ENCODE measurements around the gene MATN1. TPM values are rescaled to one million over a fixed set of nuclear protein-coding genes. Genes with fewer than 3 reads are reported as not detected.

The MATN1 gene
- total and polyA plus RNA-seq, 9 donors: 0.10 to 0.95 (median 0.51) TPM

DNA sequence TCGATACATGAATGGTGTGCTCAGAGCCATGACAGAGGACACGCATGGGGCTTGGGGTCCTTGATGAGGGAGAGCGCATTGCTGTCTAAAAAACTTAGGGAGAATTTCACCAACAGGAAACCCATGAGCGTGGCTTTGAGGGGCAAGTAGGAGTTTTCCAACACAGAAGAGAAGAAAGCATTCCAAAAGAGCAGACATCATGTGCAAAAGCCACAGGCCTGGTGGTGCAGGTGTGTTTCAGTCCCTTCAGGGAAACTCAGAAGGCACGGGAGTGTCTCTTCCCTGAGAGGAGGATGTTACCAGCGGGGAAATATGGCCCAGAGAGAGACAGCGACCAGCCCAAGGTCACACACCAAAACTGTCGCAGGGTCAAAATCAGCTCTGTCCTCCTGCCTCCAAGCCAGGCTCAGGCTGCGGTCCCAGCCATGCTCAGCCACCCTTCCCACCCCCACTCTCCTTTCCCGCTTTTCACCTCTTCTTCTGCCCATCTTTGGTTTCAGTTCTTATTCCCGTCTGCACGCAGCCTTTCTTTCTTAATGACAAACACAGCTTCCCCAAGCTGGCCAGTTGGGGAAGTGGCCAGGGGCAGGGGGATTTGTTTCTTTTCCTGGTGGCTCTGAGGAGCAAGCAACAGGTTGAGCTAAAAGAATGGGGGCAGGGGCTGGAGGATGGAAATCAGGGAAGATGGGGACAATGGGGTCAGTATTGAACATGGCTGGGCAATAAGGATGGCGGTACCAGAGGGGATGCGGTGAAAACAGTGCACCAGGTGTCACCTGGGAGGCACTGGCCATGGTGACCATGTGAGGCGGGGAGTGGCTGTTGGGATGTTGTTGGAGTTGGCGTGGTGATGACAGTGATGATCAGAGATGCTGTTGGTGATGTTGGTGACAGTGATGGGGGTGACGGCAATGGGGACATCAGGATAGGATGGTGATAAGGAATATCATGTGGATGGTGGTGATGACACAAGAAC is 23.9 kb upstream of the MATN1 start:
- TF ChIP-seq, protein P1, sequence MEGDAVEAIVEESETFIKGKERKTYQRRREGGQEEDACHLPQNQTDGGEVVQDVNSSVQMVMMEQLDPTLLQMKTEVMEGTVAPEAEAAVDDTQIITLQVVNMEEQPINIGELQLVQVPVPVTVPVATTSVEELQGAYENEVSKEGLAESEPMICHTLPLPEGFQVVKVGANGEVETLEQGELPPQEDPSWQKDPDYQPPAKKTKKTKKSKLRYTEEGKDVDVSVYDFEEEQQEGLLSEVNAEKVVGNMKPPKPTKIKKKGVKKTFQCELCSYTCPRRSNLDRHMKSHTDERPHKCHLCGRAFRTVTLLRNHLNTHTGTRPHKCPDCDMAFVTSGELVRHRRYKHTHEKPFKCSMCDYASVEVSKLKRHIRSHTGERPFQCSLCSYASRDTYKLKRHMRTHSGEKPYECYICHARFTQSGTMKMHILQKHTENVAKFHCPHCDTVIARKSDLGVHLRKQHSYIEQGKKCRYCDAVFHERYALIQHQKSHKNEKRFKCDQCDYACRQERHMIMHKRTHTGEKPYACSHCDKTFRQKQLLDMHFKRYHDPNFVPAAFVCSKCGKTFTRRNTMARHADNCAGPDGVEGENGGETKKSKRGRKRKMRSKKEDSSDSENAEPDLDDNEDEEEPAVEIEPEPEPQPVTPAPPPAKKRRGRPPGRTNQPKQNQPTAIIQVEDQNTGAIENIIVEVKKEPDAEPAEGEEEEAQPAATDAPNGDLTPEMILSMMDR (IDR thresholded peaks at IDR 0.05): no peak
- TF ChIP-seq POLR2A (IDR thresholded peaks at IDR 0.05): no peak
- TF ChIP-seq EP300 (IDR thresholded peaks at IDR 0.05): no peak
- Histone ChIP-seq H3K4me1 (ENCODE audit: insufficient read depth) (no peaks in the 10 kb centered on the region), H3K9me3 (no peaks in the 10 kb centered on the region), H3K36me3 (no peaks in the 10 kb centered on the region), H3K27ac (no peak overlapping the region), H3K27me3 (no peaks in the 10 kb centered on the region), H3K4me3 (no peak overlapping the region)
- no peak for DNase-seq
- intact Hi-C loops (cut with DNase I): no loop called here
- WGBS, 3 donors: 90 to 92% (median 91%) methylated on average over 17 of the region's 17 CpGs

DNA sequence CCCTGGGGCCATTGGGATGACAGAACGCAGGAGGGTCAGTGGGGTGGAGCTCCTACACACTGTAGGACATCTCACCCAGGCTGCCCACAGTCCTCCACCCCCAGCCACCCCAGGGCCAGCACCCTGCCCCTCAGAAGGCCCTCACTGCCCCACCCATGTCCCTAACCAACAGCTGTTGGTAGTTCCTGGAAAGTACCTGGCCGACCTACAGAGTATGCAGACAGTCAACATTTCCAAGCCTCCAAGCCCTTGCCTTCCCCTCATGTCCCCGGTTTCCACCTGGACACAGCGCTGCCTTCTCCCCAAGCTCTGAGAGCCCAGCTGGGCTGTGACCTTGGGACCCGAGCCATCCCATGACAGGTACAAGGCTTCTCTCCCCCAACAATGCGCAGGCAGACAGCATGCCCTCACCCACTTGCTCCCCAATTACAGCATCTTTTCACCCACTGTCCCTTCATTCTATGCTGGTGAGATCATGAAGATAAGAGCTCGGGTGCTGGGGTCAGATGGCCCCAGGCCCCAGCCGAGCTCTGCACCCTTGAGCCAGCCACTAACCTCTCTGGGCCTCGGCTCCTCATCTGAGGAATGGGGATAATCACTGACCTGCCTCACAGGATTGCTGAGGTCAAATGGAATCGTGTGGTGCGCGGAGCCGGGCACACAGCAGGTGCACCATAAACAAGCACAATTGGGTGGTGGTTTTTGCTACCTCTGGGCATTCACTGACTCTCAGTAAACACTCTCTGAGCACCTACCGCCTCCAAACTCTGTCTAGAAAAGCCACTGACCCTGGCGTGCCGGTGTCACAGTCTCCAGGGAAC is 23.0 kb upstream of the MATN1 start:
- WGBS, 3 donors: 77 to 89% (median 83%) methylated on average over 15 to 16 of the region's 16 CpGs
- Histone ChIP-seq H3K27me3 (no peaks in the 10 kb centered on the region), H3K4me1 (ENCODE audit: insufficient read depth) (no peaks in the 10 kb centered on the region), H3K27ac (no peak overlapping the region), H3K36me3 (no peaks in the 10 kb centered on the region), H3K4me3 (no peak overlapping the region), H3K9me3 (no peaks in the 10 kb centered on the region)
- TF ChIP-seq POLR2A (IDR thresholded peaks at IDR 0.05) (no peak), EP300 (IDR thresholded peaks at IDR 0.05) (no peak)
- TF ChIP-seq, protein P1 (IDR thresholded peaks at IDR 0.05): no peak
- intact Hi-C loops (cut with DNase I): no loop called here
- DNase-seq: no peak

DNA sequence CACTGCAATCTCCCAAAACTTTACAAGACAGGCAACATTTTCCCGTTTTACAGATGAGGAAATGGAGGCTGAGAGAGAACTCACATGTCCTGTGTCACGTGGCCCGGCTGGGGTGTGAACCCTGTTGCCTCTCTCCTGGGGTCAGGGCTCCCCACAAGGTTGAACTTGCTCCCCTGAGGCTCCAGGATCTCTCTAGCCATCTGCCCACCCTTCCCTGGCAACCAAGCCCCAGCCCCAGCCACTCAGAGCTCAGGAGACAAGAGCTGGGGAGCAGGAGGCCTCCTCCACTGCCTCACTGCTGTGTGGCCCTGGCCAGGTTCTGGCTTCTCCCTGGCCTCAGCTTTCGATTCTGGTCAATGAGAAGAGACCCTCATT is 22.4 kb upstream of the MATN1 start:
- intact Hi-C loops (cut with DNase I): no loop called here
- H3K27ac ChIP-seq: no peak overlapping the region
- no peaks in the 10 kb centered on the region for H3K36me3 ChIP-seq
- H3K9me3 ChIP-seq: no peaks in the 10 kb centered on the region
- no peaks in the 10 kb centered on the region for H3K4me1 ChIP-seq (ENCODE audit: insufficient read depth)
- DNase-seq: no peak
- TF ChIP-seq POLR2A (IDR thresholded peaks at IDR 0.05): no peak
- no peak for TF ChIP-seq EP300 (IDR thresholded peaks at IDR 0.05)
- TF ChIP-seq, protein P1 (IDR thresholded peaks at IDR 0.05): no peak
- 63 to 78% (median 75%) methylated on average over 4 of the region's 4 CpGs for WGBS, 3 donors
- H3K27me3 ChIP-seq: no peaks in the 10 kb centered on the region
- H3K4me3 ChIP-seq: no peak overlapping the region

DNA sequence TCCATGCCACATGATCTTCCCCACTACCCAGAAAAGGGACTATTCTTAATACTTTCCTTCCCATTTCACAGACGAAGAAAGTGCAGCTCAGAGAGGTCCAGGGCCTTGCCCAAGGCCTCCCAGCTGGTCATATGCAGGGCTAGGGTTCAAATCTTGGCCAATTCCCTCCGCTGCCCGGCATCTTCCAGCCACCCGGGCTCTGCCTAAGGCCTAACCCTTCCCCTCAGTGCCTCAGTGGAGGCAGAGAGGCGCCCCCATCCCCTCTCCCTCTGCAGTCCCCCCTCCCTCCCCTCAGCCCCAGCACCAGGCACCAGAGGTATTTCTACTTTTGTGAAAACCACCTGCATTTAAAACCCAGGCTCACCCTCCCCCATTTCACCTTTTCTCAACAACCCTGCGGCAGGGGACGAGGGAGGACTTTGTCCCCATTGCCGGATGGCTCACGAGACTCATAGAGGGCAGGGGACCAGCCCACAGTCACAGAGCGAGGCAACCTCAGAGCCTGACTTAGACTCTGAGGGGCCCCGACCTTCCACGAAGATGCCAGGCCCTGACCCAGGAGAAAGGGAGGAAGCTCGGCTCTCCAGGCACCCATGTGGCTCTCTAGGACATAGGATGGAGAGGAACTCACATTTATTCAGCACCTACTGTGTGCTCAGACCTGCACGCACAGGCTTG is 21.9 kb upstream of the MATN1 start:
- Histone ChIP-seq H3K4me1 (ENCODE audit: insufficient read depth) (no peaks in the 10 kb centered on the region), H3K36me3 (no peaks in the 10 kb centered on the region), H3K27me3 (no peaks in the 10 kb centered on the region), H3K27ac (no peak overlapping the region), H3K9me3 (no peaks in the 10 kb centered on the region), H3K4me3 (no peak overlapping the region)
- intact Hi-C loops (cut with DNase I): no loop called here
- TF ChIP-seq EP300 (IDR thresholded peaks at IDR 0.05): no peak
- TF ChIP-seq, protein P1 (IDR thresholded peaks at IDR 0.05): no peak
- DNase-seq: no peak
- 86 to 93% (median 87%) methylated on average over 14 of the region's 14 CpGs for WGBS, 3 donors
